Middle frontal gyrus (tissue), 1 donor: ENCODE data around the gene ANKRD13D.

Experiments used
- DNase-seq: peaks from one replicate; pipeline ENCODE4 v3.0.0-alpha.2; 2015; ENCODE audit warnings: low spot score; ENCODE audit errors: extremely low spot score

The ANKRD13D gene

GRCh38 chr11:67273260-67273990 lies 15.7 kb upstream of the ANKRD13D start:
- no peak for DNase-seq

GRCh38 chr11:67274768-67275605 lies 14.1 kb upstream of the ANKRD13D start:
- no peak for DNase-seq

GRCh38 chr11:67275606-67276409 lies 13.3 kb upstream of the ANKRD13D start:
- DNase-seq = no peak

DNA sequence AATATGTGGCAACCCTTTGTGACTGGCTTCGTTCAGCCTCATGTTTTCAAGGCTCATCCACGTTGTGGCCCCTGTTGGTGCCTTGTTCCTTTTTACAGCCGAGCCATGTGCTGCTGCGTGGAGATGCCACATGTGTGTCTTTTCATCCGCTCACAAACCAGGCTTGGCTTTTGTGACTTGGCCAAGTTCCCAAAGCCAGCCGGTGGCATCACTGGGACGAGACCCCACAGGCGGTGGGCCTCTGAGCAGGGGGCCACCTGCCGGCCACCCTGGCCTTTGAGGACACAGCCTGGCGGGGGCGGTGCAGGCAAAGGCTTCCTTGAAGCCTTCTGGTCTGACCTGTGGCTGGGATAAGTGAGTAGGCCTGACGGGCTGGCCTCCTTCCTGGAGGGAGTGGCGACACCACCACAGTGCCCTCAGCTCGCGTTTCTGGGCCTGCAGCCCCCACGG lies 12.3 kb upstream of the ANKRD13D start:
- no peak for DNase-seq

DNA sequence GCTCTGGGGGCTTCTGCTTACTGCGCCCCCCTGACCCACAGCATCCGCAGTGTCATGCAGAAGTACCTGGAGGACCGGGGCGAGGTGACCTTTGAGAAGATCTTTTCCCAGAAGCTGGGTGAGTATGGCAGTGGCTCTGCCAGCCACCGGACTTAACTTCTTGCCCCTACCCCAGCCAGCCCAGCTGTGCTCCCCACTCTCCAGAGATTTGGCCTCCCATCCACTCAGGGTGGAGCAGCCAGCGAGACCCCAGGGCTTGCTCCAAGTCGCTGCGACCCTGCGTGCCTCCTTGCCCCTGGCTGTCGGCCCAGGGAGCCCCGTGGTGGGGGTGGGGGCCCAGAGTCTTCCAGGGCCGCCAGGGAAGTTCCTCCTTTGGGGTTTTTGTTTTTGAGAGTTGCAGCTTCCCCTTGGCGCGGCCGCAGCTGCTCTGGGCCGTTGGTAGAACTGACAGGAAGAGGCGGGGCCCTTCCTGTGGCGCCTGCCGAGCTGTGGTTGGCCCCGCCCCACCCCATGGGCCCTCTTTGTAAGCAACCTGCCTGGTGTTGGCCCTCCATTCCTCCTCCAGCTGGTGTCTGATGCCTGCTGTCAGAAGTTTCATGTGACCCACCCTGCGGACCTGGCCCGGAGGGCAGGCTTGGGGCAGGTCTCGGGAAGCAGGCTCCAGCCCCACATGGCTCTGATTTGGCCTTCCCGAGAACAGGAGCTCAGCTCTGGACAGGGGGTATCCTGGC lies 11.7 kb upstream of the ANKRD13D start:
- no peak for DNase-seq

DNA sequence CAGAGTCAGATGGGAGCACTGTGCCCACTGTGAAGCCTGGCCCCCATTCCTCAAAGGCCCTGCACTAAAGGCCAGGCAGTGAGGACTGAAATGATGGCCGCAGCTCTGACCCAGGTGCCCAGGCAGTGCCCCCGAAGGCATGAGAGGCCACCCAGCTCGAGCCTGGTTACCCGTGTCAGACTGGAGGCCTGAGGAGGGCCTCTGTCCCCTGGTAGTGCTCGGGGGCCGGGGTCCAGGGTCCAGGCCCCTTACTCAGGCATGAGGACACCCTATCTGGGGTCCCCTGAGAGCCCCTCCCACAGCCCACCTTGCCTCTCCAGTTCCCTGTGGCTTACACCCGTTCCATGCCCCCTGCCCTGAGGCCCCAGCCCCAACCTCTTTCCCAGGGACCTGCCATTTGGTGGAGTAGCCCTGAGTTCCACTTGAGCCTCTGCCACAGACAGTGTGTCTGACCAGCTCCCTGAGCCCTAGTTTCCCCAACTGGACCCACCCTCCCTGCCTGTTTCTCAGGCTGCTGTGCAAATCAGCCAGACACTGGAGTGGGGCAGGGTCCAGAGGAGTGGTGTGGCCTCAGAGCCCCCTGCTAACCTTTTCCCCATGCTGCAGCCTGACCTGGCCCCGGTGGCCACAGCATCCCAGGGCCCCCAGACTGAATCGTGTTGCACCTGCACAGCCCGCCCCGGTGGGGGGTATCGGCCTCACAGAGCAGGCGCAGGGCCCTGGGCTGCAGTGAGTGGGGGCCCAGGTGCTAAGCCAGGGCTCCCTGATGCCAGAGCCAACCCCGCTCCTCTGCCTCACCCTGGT lies 10.8 kb upstream of the ANKRD13D start:
- no peak for DNase-seq

DNA sequence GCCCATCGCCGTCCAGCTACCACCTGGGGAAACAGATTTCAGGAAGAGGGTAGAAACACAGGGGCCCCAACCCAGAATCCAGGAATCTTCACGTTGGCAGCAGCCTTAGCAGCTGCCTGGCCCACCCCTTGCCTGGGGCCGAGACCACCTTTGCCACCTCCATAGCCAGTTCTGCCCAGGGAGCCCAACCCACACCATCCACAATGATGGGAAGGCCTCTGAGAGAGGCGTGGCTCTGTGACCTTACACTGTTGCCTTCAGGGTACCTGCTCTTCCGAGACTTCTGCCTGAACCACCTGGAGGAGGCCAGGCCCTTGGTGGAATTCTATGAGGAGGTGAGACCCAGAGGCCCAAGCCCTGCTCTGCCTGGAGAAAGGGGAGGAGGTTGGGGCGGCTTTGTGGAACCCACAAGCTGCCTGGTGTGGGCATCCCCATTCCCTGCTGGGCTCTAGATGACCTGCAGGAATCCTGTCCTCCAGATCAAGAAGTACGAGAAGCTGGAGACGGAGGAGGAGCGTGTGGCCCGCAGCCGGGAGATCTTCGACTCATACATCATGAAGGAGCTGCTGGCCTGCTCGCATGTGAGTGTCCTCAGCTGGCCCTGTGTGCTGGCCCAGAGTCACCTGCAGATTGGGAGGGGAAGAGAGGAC lies 10.0 kb upstream of the ANKRD13D start:
- DNase-seq = no peak

GRCh38 chr11:67279589-67280340 lies 9.3 kb upstream of the ANKRD13D start:
- no peak for DNase-seq

GRCh38 chr11:67280341-67280787 lies 8.7 kb upstream of the ANKRD13D start:
- no peak for DNase-seq

DNA sequence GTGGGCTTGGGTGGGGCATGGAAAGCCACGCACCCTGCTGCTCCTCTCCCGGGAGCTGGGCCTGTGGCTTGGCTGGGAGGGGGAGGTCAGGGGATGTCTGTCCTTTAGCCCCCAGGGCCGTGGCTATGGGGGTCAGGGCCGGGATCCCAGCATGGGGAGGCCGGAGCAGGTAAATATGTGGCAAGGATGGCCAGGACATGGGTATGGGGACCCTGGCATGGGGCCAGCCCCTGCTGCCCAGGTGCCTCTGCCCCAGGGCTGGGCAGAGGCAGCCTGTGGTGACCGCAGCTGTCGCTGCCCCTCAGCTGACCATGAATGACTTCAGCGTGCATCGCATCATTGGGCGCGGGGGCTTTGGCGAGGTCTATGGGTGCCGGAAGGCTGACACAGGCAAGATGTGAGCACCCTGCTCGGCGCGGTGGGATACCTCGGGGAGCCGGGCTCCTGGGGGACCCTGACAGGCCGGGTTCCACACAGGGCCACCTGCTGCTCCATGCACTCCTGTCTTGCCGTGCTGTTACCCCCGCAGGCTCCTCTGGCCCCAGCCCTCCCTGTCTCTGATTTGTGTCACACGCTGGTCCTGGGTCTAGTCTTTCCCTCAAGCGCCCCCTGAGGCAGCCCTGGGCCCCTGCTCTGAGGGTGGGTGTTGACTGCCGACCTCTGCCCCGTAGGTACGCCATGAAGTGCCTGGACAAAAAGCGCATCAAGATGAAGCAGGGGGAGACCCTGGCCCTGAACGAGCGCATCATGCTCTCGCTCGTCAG lies 8.1 kb upstream of the ANKRD13D start:
- no peak for DNase-seq

- DNase-seq = no peak
Measured at GRCh38 chr11:67281552-67282150, 7.5 kb upstream of the ANKRD13D start.

DNA sequence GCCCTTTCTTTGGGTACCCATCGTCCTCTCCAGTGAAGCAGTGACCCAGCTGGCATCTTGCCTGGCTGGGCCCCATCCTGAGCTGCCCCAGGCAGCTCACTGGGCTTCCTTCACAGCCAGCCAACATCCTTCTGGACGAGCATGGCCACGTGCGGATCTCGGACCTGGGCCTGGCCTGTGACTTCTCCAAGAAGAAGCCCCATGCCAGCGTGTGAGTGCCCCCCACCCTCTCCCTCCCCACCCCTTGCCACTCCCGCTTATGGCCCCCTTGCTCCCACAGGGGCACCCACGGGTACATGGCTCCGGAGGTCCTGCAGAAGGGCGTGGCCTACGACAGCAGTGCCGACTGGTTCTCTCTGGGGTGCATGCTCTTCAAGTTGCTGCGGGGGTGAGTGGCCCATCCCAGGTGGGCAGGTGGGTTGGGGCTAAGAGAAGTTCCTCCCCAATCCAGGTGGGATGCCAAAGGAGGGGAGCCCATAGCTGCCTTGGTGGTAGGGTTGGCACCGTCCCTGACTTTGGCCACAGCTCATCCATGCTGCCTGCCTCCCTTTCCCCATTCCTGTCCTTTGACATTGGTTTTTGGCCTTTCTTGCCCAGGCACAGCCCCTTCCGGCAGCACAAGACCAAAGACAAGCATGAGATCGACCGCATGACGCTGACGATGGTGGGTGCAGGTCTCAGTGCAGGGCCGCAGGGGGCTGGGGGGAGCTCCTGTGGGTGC lies 6.8 kb upstream of the ANKRD13D start:
- DNase-seq = no peak

GRCh38 chr11:67282876-67283371 lies 6.2 kb upstream of the ANKRD13D start:
- DNase-seq = no peak

- DNase-seq = no peak
Measured at GRCh38 chr11:67283481-67283963, 5.6 kb upstream of the ANKRD13D start.

DNA sequence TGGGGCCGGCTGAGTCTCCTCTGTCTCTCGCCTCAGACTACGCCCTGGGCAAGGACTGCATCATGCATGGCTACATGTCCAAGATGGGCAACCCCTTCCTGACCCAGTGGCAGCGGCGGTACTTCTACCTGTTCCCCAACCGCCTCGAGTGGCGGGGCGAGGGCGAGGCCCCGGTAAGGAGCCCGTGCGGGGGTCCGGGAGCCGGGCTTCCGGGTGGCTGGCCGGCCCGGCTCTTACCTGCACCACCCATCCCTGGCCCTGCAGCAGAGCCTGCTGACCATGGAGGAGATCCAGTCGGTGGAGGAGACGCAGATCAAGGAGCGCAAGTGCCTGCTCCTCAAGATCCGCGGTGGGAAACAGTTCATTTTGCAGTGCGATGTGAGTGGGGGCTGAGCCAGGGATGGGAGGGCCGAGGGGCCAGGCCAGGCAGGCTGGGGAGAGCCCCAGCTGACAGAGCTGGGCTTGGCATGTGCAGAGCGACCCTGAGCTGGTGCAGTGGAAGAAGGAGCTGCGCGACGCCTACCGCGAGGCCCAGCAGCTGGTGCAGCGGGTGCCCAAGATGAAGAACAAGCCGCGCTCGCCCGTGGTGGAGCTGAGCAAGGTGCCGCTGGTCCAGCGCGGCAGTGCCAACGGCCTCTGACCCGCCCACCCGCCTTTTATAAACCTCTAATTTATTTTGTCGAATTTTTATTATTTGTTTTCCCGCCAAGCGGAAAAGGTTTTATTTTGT lies 4.1 kb upstream of the ANKRD13D start:
- no peak for DNase-seq
